ENCODE results near the gene PCDHGB4. TPM values are rescaled to one million over a fixed set of nuclear protein-coding genes. Genes with fewer than 3 reads are reported as not detected.

The PCDHGB4 gene
- total and polyA plus RNA-seq, 2 of the 8 experiments (the other 6 are each of a cell fraction or from before 2014, with no cell fraction given): 8.0 to 9.1 TPM

- TF ChIP-seq RAD21 (IDR thresholded peaks at IDR 0.05 in 1 of 2, conservative IDR thresholded peaks at IDR 0.05 in 1 of 2; ENCODE audit: low read depth in 2 of 2, low read length in 2 of 2) (peak; percentile 93 to 94), GABPA (IDR thresholded peaks at IDR 0.05; ENCODE audit: borderline replicate concordance, insufficient read depth, low read length) (0 out of 2 replicates have a peak, but pooled peaks have one; percentile 28), PHF8 (conservative IDR thresholded peaks at IDR 0.05; ENCODE audit: low read depth, low read length) (0 out of 2 replicates have a peak, but pooled peaks have one; percentile 19), YY1 (IDR thresholded peaks at IDR 0.05; ENCODE audit: low read depth, low read length) (0 out of 2 replicates have a peak, but pooled peaks have one; percentile 18), SIN3A (conservative IDR thresholded peaks at IDR 0.05 in 1 of 2, IDR thresholded peaks at IDR 0.05 in 1 of 2; ENCODE audit: low read depth in 1 of 2, low read length in 2 of 2) (0 out of 4 replicates have a peak, but pooled peaks of 1 of the 2 experiments have one; percentile 52), KDM4A (IDR thresholded peaks at IDR 0.05; ENCODE audit: low read depth, low read length, severe bottlenecking) (peak; percentile 96), NRF1 (IDR thresholded peaks at IDR 0.05; ENCODE audit: low read depth, low read length) (peak; percentile 32)
These were observed 30.1 kb downstream of the PCDHGB4 start, which contains the start of gene PCDHGB7 (continued) for GRCh38 chr5:141417494-141418172.

Measured in H1 (cell line).